ENCODE data around the gene LPP.

The LPP gene

DNA sequence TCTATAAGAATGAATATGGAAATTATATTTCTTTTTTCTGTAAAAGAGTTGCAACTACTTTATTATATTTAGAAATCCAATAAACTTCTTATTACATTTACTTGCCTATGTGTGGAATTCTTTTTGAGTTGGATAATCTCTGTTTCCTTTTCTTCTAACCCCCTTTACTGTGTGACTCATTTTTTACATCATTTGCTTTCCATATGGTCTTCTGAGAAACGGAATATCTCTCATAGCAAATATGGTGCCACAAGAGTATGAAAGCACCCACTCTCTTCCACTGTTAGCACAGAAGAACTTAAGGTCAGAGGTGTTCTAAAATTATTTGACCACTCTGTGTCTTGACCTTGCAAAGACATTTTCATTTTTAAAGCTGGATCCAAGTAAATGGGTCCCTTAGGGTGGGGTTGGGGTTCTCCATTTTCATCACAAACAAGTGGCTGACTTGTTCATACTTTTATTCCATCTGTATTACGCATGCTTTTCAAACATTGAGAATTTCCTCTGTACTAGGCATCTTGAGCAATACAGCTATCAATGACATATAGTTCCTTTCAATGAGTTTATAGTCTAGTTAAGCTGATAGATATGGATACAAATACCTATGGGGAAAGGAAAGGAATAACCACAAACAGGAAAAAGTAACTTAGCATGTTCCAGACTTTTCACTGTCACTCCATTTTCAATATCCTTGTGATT, 736.8 kb downstream of the LPP start:
- DNase-seq (ENCODE audit: low read depth in 3 of 3, low spot score in 1 of 3), result no peak

DNA sequence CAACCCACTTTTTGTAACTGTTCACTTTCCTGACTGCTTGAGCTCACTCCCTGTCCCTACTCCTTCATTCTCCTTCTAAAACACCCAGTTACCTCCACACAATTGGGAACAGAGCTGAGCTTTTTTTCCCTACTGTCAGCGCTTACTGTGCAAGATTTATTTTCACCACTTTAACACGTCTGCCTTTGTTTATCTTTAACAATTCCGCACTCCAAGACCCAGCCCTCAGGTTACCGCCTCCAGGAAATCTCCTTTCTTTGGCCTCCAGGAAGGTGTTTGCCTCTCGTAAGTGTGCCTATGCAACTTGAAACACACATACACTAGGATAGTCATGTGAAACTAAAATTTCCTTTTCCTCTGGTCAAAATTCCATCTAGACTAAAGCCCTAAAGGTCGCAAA, 745.9 kb downstream of the LPP start:
- no peak for DNase-seq (ENCODE audit: low read depth in 3 of 3, low spot score in 1 of 3)

DNA sequence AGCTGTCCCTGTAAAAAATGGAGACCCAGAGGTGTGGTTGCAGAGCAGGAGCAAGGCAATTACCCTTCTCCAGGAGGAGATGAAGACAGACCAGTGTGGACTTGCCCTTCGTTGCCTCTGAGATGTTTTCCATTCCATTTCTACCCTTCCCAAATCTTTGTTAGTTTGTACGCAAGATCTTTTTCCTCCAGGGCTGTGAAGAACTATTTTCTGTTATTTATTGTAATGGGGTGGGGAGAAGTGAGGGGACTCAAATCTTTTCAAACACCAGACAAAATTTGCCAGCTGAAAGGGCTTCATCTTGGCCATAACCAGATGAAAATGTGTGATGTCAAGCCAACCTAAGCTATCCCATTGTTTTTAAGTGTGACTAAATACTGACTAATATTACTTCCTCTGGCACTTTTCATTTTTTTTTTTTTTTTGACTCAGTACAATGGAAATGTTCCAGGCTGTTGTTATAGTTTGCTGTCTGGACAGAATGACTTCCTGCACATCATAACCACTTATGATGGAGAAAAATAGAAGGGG, 746.5 kb downstream of the LPP start:
- no peak for DNase-seq (ENCODE audit: low read depth in 3 of 3, low spot score in 1 of 3)

DNA sequence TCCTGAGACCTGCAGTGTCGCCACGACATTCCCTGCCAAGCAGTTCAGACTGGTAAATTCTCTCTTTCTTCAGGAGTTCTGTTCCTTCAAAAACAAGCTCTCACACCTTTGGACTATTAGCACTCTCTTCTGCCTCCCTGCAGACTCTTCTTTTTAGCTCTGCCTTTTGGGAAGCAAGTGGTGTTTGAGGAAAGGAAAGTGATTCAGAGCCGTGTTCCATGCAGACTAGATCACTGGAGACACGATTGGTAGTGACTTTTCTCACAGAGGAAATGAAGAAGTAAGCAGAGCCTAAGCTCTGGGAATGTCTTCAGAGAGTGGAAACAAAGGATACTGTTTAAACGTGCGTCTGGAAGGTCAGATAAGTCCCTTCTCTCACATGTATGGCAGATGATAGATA, 747.2 kb downstream of the LPP start:
- no peak for DNase-seq (ENCODE audit: low read depth in 3 of 3, low spot score in 1 of 3)

DNA sequence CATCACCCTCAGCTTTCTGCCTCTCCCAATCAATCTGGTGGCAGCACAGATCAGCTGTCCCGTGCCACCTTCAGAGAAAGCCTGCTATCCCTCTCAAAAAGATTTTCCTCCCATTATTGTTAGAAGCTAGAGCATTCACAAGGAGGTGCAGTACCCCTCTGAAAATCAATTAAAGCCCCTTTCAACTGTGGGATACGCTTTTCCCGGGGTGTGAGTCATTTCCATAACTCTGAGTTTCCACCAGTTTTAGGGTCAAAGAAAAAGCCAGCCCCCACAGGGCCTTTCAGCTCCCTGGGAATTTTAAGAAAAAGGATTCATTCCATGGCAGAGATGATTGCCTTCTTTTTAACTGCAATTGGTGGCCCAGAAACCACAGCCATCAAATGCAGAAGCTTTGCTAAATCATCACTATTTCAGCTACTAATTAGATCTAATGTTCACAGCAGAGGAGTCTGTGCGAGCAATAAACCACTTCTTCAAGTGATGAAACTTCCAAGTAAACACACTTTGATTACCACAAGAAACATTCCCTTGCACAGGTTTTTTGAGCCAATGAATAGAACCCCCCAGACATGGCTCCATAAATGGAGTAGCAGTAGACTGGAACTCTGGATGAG, 747.8 kb downstream of the LPP start:
- no peak for DNase-seq (ENCODE audit: low read depth in 3 of 3, low spot score in 1 of 3)

DNA sequence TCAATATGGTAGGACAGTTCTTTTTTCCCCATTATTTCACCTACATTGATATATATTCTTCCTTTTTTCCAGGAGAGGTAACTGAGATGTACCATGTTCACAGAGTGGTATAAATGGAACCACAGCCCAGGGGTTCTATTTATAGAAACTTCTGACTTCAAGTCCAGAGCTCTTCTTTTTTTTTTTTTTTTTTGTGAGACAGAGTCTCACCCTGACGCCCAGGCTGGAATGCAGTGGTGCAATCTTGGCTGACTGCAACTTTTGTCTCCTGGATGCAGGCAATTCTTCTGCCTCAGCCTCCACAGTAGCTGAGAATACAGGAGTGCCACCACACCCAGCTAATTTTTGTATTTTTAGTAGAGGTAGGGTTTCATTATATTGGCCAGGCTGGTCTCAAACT, 750.7 kb downstream of the LPP start:
- DNase-seq (ENCODE audit: low read depth in 3 of 3, low spot score in 1 of 3), result no peak

DNA sequence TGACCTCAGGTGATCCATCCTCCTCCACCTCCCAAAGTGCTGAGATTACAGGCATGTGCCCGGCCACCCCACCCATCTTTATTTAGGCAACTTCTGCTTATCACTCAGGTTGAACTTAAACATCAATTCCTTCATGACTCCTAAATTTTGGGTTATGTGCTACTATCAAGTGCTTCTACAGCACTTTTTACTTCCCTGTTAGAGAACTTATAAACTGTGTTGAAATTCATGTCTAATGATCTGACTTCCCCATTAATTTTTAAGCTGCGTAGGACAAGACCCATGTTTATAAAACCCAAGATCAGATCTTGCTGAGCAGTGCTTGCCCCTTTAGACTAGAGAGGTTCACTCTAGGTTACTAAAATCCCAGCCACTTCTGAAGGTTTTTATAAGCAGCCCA, 751.6 kb downstream of the LPP start:
- no peak for DNase-seq (ENCODE audit: low read depth in 3 of 3, low spot score in 1 of 3)

DNA sequence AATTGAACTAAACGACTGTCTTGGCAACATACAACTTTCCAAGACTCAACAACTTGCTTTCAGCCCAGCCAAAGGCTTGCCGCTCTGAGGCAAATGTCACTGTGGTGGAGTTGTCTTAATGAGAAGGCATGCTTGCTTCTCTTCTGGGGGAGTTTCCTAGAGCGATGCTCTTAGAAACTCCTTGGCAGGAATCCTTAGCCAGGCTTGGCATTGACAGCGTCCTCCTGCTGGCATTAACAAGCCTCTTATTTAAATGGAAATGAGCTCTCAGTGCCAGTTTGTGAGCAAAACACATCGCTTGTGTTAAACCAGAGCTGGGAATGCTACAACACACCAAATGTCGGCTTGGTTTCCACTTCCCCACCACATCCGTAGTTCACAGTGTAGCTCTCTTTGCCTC, 752.3 kb downstream of the LPP start:
- DNase-seq (ENCODE audit: low read depth in 3 of 3, low spot score in 1 of 3), result no peak

DNA sequence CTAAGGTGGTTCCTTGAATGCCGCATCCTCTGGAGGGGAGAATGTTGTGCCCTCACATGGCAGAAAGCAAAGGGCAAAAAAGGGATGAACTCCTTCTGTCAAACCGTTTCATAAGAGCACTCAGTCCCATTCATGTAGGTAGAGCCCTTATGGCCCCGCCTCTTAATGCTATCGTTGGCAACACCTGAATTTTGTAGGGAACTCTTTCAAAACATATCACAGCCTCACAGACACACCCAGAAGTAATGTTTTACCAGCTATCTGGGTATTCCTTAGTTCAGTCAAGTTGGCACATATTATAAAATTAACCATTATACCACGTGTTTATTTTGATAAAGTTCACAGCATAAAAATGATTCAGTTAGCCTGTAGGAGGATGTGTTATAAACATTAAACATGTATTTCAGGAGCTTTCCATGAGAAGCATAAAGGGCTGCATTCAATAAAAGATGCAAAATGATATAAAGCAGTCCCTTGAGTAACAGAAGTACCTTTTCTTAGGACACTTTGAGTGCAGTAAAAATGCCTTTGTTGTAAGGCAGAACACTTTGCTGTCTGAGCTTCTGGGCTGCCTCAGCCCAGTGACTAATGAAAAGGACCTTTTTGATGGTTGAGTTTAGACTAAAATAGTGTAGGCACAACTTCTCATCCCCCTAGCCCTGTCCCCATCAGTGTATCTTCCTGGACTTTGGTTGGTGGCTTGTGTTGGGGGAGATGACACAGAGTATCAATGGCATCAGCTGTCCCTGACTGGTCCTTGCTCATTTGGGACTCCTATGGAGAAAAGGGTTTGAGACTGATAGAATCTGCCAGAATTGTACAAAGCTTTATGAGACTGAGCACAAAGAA, 754.3 kb downstream of the LPP start:
- DNase-seq (ENCODE audit: low read depth in 3 of 3, low spot score in 1 of 3), result no peak

DNA sequence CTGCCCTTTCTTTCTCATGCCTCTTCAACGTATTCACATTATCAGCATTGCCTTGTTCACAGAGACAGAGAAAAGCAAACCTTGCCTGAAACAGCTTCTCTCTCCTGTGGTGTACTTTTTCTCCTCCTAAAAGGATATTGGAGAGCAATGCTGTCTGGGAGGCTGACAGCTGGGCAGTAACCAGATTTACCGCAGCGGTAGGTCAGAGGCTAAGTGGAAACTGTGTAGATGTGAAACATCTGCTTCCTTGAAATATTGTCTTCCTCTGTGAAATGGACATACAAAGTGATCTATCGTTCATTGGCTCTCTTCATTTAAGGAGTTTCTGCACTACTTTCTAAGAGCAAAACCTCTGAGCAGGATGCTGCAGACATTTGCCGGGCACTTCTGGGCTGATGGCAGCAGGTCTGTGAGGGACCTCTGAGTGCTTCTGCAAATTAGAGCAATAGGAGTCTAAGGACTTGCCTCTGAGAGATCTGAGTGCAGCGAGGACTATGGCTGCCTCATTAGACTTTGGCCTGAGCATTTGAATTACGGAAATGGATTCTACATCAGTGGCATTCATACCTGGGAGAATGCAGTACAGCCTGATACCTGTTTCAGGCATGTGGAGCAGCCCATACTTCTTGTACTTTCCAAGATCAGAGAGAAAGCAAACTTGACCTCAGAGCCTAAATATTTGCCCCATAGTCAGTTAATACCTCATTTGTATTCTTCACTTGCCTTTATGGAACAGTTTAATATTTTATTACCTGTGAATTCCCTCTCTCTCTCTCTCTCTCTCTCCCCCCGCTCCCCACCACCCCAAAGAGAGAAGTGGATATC, 757.3 kb downstream of the LPP start:
- no peak for DNase-seq (ENCODE audit: low read depth in 3 of 3, low spot score in 1 of 3)

DNA sequence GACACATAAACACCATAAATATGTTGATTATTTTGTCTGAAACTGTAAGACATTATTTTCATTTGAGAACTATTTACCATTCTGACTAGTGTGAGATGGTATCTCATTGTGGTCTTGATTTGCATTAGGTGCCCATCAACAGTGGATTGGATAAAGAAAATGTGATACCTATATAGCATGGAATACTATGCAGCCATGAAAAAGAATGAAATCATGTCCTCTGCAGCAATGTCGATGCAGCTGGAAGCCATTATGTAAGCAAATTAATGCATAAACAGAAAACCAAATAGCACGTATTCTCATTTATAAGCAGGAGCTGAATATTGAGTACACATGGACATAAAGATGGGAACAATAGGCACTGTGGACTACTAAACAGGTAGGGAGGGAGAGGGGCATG, 759.1 kb downstream of the LPP start:
- no peak for DNase-seq (ENCODE audit: low read depth in 3 of 3, low spot score in 1 of 3)

DNA sequence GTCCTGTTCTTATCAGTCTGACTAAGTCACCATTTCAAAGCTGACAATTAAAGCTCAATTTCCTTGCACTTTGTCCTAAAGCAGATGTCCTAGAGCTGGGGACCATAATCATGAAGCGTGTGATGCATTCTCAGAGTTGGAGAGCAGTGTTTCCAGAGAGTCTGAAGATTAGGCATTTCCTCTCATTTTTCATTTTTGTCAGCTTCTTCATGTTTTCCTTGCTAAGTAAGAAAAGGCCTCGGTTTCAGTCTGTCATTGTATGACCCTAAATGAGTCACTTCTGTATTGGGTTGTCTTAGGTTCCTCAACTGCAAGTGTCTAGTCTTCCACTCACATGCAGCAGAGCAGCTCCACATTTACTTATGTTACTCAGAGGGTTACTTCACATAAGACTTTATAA, 760.6 kb downstream of the LPP start:
- DNase-seq (ENCODE audit: low read depth in 3 of 3, low spot score in 1 of 3), result no peak

DNA sequence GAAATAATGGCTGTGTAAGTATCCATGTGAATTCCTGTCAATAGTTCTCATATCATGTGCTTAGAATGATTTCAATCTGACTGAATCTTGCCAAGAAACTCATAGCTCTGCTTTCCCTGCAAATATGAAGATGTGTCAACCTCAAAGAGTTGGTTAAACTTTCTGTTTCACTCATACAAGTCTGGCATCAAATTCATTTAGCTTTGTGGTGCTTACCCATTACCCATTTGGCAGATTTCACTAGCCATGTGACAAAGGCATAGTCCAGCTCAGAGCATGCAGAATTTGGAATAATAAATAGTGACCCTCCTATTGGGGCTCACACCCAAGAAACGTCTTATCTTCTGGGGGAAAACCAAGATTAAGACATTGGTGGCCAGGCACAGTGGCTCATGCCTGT, 761.2 kb downstream of the LPP start:
- no peak for DNase-seq (ENCODE audit: low read depth in 3 of 3, low spot score in 1 of 3)

DNA sequence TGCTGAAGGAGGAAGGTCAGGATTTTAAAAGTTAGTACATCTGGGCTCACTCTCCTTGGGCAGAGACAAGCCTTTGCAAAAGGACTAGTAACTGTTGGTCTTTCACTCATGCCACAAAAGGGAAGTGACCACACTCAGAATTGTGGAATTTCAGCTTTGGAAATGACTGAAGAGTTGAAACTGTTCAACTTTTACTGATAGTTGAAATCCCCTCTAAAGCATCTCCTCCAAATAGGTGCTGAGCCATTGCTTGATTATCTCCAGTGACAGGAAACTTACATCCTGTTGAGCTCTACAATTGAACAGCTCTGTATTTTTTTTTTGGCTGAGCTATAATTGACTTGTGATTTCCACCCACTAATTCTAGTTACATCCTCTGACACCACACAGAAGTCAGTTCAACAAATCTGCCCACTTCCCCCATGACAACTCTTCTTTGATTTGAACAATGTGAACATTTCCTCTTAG, 763.0 kb downstream of the LPP start:
- DNase-seq (ENCODE audit: low read depth in 3 of 3, low spot score in 1 of 3), result no peak

DNA sequence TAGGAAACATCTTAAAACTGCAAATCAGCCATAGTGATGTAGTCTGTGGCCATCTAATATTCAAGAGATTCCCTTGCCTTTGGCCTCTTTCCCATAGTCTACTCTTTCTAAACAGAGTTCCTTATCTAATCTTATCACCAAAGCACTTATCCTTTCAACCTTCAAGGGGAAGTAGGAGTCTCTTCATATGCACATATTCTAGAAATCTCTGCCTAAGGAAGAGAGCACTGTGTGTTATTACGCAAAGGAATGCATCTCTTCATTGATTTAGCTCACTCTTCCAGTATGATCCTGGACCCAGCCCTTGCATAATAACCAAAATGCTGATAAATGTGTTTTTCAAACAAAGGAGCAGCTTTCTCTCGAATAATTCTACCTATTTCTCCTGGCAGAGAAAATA, 764.1 kb downstream of the LPP start:
- DNase-seq (ENCODE audit: low read depth in 3 of 3, low spot score in 1 of 3), result no peak

DNA sequence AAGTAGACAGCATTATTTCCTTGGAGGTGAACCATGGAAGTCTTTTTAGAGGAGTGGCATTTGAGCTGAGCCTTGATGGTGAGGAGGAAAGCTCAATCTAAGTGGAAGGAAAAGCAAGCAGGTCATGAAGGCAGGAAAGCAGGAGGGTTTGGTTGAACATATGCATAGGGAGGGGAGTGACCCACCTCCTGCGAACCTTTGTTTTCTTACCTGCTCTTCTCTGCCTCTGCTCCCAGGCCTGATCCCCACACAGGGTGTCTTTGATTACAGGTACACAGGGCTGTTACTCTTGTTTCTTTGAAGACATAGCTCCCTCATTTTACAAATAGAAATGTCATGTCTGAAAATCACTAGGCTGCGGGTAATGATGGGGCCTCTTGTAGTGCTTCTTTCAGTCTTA, 769.7 kb downstream of the LPP start:
- DNase-seq (ENCODE audit: low read depth in 3 of 3, low spot score in 1 of 3), result no peak

DNA sequence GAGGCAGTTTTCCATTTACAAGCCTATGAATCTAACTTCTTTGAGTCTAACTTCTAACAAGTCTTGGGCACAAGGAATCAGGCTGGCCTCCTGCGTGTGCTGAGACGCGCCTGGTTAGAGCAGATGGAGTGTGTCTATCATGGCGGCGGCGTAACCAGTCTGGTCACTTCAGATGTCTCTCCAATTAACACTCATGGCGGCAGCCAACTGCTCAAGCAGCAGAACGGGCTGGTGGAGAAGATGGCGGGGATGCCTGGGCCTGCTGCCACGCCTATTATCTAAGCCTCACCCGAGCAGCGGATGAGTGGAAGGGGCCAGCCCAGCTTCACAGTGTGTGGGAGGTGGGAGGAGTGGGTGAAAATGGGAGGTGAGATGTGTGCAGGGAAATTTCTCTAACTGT, 771.4 kb downstream of the LPP start:
- no peak for DNase-seq (ENCODE audit: low read depth in 3 of 3, low spot score in 1 of 3)

DNA sequence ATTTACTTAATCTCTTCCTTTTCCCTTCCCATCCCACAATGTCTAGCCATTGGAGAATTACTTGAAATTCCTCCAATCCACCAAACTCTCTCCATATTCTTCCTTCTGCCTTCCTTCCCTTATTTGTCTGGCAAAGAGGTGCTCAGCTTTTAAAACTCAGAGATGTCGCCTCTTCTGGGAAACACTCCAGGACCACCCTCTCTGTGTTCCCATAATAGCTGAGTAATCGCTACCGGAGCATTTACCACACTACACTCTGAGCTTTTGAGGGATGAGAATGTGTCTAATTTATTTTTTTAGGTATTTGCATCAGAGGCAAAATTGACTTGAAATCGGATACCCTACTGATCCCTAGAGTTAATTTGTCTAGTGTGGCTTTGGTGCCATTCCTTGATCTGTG, 772.2 kb downstream of the LPP start:
- DNase-seq (ENCODE audit: low read depth in 3 of 3, low spot score in 1 of 3), result no peak

DNA sequence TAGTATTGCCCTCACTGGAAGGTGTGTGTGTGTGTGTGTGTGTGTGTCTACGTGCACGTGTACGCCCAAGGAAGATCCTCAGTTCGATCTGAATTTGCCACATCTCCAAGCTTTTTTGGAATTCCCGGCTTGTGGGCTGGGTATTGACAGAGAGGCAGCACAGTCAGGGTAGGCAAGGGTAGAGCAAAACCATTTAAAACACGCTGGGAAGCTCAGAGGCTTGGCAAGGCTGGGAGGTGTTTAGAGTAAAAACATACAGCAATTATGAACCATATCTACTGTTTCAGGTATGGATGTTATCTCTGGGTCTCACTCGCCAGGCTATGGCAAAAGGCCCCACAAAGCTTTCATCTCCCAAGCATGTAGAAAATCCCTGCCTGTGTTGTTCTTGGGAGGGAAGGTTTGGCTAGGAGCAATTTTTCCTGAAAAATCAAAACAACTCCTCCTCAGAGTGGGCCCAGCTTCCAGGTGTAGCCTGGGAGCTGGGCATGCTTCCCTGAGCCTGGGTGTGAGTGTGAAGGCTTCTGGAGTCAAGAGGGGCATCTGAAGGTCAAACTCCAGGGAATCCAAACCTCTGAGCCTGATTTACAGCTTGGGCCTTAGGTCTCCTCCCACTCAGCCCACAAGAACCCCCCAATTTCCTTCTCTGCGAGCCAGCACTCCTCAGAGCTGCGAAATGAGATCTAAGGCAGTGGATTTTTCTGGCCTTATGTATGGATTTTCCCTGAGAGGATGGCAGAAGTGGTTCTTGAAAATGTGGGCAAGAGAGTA, 773.0 kb downstream of the LPP start:
- no peak for DNase-seq (ENCODE audit: low read depth in 3 of 3, low spot score in 1 of 3)

DNA sequence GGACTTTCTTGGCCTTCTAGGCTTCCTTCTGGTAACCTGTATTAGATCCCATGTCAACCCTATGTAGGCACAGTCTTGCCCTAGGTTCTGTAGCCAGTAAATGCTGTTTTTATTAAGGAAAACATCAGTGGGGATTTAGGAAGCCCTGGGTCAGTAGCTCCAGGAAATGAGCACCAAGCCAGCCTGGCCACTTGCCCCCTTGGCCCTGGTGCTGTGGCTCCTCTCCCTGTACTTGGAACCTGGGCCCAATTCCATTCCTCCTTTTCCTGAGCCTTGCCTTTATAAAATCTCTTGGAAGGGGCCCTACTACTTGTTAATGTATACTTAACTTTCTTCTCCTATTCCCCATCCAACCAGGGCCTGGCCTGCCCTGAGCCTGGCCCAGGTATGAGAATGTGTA, 774.0 kb downstream of the LPP start:
- DNase-seq (ENCODE audit: low read depth in 3 of 3, low spot score in 1 of 3), result no peak
